ENCODE results near the gene CNGB1. TPM values are rescaled to one million over a fixed set of nuclear protein-coding genes. Genes with fewer than 3 reads are reported as not detected.

Gene CNGB1
- total and polyA plus RNA-seq, 2 of the 13 experiments (the other 11 are each of a cell fraction or from before 2014, with no cell fraction given), result 0.02 to 0.15 TPM

DNA sequence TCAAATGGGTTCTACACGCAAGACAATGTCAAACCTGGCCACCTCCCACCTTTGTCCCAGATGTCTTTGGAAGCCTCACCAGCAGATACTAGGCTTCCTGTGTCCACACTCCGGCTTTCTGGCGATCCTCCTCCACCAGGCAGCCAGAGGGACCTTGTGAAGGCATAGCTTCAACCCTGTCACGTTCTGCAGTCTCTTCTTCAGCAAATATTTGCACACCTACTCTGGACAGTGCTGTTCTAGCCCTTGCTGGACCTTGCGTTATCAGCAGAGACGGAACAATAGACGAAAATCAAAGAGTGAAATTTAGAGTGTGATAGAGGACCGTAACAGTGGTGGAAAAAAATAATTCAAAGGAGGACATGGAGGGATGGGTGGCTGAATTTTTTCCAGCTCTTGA is 130.1 kb downstream of the CNGB1 start (continued):
- TF ChIP-seq, protein P1, sequence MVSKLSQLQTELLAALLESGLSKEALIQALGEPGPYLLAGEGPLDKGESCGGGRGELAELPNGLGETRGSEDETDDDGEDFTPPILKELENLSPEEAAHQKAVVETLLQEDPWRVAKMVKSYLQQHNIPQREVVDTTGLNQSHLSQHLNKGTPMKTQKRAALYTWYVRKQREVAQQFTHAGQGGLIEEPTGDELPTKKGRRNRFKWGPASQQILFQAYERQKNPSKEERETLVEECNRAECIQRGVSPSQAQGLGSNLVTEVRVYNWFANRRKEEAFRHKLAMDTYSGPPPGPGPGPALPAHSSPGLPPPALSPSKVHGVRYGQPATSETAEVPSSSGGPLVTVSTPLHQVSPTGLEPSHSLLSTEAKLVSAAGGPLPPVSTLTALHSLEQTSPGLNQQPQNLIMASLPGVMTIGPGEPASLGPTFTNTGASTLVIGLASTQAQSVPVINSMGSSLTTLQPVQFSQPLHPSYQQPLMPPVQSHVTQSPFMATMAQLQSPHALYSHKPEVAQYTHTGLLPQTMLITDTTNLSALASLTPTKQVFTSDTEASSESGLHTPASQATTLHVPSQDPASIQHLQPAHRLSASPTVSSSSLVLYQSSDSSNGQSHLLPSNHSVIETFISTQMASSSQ (IDR thresholded peaks at IDR 0.05; ENCODE audit: low read depth), result no peak
- TF ChIP-seq, protein P1 (CRISPR knock-in tag; IDR thresholded peaks at IDR 0.05; ENCODE audit: borderline replicate concordance), result no peak; the same call in 1 of the 2 replicates
- TF ChIP-seq NCOA1 (CRISPR knock-in tag; IDR thresholded peaks at IDR 0.05) (peak; percentile 92), ESRRA (CRISPR knock-in tag; IDR thresholded peaks at IDR 0.05; ENCODE audit: low read depth) (0 out of 2 replicates have a peak, but pooled peaks have one; percentile 63), SRSF4 (IDR thresholded peaks at IDR 0.05; ENCODE audit: low read depth, low read length, poor library complexity, severe bottlenecking) (no peak), MBNL3 (CRISPR knock-in tag; conservative IDR thresholded peaks at IDR 0.05) (no peak), ZFP62 (CRISPR knock-in tag; IDR thresholded peaks at IDR 0.05) (no peak), TEF (CRISPR knock-in tag; IDR thresholded peaks at IDR 0.05) (no peak), SNRNP70 (IDR thresholded peaks at IDR 0.05; ENCODE audit: low read depth, low read length) (no peak), LCORL (IDR thresholded peaks at IDR 0.05) (no peak), LCORL (CRISPR knock-in tag; IDR thresholded peaks at IDR 0.05) (peak; percentile 90), FOXP4 (CRISPR knock-in tag; IDR thresholded peaks at IDR 0.05) (peak; percentile 88), SP5 (CRISPR knock-in tag; IDR thresholded peaks at IDR 0.05; ENCODE audit: borderline replicate concordance, low read depth) (peak; percentile 71), ZNF746 (CRISPR knock-in tag; IDR thresholded peaks at IDR 0.05) (peak; percentile 76; the same call in 1 of the 2 replicates), HNRNPLL (IDR thresholded peaks at IDR 0.05; ENCODE audit: low read depth, low read length, poor library complexity, severe bottlenecking) (no peak), MTF1 (CRISPR knock-in tag; IDR thresholded peaks at IDR 0.05) (no peak)
- TF ChIP-seq, protein P2, sequence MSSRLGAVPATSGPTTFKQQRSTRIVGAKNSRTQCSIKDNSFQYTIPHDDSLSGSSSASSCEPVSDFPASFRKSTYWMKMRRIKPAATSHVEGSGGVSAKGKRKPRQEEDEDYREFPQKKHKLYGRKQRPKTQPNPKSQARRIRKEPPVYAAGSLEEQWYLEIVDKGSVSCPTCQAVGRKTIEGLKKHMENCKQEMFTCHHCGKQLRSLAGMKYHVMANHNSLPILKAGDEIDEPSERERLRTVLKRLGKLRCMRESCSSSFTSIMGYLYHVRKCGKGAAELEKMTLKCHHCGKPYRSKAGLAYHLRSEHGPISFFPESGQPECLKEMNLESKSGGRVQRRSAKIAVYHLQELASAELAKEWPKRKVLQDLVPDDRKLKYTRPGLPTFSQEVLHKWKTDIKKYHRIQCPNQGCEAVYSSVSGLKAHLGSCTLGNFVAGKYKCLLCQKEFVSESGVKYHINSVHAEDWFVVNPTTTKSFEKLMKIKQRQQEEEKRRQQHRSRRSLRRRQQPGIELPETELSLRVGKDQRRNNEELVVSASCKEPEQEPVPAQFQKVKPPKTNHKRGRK (CRISPR knock-in tag; IDR thresholded peaks at IDR 0.05), result no peak
- TF ChIP-seq, protein P3, sequence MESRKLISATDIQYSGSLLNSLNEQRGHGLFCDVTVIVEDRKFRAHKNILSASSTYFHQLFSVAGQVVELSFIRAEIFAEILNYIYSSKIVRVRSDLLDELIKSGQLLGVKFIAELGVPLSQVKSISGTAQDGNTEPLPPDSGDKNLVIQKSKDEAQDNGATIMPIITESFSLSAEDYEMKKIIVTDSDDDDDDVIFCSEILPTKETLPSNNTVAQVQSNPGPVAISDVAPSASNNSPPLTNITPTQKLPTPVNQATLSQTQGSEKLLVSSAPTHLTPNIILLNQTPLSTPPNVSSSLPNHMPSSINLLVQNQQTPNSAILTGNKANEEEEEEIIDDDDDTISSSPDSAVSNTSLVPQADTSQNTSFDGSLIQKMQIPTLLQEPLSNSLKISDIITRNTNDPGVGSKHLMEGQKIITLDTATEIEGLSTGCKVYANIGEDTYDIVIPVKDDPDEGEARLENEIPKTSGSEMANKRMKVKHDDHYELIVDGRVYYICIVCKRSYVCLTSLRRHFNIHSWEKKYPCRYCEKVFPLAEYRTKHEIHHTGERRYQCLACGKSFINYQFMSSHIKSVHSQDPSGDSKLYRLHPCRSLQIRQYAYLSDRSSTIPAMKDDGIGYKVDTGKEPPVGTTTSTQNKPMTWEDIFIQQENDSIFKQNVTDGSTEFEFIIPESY (CRISPR knock-in tag; IDR thresholded peaks at IDR 0.05), result peak; percentile 41; the same call in 1 of the 2 replicates
- TF ChIP-seq, protein P4, sequence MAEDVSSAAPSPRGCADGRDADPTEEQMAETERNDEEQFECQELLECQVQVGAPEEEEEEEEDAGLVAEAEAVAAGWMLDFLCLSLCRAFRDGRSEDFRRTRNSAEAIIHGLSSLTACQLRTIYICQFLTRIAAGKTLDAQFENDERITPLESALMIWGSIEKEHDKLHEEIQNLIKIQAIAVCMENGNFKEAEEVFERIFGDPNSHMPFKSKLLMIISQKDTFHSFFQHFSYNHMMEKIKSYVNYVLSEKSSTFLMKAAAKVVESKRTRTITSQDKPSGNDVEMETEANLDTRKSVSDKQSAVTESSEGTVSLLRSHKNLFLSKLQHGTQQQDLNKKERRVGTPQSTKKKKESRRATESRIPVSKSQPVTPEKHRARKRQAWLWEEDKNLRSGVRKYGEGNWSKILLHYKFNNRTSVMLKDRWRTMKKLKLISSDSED (CRISPR knock-in tag; IDR thresholded peaks at IDR 0.05), result no peak

All from HepG2 (cell line).